ENCODE measurements around the gene SLC2A11.
"Not testable (repeated sequence)": the region's sequence is repeated elsewhere in the genome, so short reads cannot be mapped to it uniquely, and the experiment has no call there.

Gene SLC2A11

DNA sequence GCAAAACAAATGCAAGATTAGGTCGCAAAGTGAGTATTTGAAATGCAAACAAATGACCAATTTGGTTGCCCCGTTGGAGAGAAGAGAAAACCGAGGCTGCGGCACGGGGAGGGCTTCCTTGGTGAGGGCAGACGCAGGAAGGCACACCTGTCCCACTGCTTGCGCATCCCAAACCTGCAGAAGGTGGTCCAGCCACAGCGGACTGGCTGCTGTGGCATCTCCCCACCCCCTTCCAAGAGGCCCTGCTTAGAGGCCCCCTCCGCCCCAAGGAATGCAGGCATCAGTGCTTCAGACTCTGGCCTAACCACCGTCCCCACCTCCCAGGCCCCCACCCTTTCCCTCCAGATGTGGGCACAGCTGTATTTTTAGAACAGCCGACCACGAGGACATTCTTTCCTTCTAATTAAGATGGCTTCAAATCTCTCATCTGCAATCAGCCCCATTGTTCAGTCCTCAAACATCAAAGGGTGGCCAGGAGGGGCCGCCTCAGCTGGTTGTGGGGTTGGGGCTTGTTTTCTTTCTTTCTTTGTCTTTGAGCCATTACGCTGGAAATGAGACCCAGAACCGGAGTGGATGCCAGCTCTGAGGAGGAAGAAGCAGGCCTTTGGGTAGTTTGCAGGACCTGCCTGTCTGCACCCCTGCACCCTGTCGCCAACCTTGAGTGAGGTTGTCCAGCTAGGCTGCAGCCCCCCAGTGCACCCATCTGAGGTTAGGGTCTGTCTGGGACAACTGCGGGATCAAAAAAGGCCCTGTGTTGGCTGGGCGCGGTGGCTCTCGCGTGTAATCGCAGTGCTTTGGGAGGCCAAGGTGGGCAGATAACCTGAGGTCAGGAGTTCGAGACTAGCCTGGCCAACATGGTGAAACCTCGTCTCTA, 9.4 kb upstream of the SLC2A11 start:
- DNase-seq: no peak

DNA sequence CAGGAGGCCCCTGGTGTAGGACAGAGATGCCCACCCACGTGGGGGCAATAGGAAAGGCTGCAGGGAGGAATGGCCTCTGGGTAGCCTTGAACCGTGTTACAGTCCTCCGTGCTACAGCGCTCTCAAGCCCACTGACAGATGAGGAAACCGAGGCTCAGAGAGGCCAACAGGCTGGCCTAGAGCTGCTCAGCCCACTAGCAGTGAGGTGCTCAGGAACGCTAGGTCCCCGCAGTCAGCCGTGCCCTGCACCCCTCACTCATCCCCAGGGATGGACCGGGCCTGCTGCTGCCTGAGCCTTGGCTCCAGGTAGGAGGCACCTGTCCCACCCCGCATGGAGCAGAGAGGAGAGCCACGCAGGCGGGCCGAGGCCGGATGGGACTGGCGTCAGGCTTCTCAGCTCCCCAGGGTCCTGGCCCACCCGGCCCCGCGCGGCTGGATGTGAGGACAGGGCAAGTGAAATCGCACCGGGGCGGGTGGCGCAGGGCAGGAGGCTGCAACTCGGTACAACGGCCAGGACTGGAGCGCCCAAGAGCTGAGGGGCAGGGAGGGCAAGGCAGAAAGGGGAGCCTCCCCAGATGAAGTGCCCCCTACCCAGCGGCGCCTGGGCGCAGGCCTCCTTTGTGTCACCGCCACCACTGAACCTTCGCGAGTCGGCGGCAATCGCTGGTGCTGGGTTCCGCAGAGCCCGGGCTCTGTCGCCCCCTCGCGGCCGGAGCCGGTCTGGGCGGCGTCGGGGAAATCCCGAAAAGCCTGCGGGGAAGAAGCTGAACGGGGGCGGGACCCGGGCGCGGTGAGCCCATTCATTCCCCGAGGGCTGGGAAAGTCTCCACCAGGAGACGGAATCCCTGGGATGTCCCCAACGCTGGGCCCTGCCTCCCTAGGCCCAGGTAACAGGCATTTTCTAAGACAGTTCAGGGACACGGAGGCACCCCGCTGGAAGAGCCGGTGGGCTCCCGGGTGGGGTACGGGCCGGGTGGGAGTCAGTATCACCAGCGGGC, 8.4 kb upstream of the SLC2A11 start:
- DNase-seq: peak; percentile 61

DNA sequence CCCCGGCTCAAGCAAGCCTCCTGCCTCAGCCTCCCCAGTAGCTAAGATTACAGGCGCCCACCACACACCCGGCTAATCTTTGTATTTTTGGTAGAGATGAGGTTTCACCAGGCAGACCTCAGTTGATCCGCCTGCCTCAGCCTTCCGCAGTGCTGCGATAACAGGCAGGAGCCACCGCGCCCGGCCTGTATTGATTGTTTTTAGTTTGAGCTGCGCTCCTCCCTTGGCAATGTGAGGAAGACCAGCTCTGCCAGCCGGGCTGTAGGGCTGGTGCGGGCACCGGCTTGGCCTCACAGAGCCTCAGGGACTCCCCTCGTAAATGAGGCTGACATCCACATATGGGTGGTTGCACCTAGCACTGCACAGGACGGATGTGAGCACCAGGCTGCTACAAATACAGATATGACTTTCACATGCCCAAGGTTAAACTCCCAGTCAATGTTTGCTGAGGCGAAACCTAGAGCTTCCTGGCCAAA, 7.5 kb upstream of the SLC2A11 start:
- no peak for DNase-seq

DNA sequence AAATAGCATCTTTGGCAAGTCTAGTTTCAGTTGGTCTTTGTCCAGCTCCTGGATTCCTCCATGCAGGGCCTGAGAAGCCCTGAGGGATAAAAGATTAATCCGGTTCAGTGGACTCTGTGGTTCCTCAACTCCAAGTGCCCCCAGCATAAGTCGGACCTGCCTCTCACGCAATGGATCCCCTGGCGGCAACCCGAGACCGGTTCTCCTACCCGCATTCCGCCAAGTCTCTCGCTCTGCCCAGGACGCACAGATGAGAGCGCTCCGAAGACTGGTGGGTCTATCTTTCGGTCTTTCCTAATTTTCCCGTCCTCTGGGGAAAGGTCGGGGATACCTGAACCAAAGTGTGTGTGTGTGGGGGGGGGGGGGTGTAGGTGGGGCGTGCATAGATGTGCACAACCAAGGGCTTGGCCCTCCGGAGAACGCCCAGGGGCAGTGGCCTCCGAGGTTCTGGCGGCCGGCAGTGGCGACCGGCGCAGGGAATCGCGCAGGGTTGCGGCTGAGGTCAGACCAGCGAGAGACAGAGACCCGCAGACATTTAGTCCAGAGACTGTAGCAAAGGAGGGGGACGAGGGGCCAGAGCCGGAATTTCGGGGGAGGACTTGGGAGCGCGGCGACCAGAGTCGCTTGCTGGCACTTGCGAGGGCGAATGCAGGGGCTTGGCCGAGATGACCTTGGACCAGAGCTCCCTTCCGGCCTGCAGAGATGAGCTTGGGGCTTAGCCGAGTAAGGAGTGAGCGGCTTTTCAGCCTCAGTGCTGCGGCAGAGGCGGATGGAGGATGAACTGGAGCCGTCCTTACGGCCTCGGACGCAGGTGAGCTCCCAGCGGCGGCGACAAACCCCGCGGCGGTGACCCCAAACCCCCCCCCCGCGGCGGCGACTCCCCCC, 712 bp upstream of the SLC2A11 start:
- peak; percentile 44 for DNase-seq

DNA sequence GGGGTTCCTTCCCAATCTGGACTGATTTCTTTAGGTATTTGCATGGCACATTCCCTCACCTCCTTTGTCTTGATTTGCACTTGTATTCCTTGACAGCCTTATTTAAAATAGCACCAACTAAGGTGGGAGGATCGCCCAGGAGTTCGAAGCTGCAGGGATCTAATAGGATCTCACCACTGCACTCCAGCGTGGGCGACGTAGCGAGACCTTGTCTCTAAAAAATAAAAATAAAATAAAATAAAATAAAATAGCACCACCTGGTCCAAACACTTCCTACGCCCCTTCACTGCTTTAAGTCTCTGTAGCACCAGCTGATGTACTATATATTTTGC, 775 bp downstream of the SLC2A11 start:
- no peak for DNase-seq

DNA sequence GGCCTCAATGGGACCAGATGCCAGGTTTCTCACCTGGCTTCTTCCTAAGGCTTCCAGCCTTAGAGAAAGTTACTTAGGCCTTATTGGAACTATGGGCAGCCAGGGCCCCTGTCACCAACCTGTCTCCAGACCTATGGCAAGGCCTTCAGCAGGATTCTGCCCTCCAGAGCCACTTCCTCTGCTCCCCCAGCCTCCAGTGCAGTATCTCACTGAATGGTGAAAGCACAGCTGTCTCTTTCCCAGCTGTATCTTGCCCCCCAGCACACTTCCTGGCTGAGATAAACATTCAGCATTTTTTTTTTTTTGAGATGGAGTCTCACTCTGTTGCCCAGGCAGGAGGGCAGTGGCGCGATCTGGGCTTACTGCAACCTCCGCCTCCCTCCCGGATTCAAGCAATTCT, 1.5 kb downstream of the SLC2A11 start:
- DNase-seq: no peak

DNA sequence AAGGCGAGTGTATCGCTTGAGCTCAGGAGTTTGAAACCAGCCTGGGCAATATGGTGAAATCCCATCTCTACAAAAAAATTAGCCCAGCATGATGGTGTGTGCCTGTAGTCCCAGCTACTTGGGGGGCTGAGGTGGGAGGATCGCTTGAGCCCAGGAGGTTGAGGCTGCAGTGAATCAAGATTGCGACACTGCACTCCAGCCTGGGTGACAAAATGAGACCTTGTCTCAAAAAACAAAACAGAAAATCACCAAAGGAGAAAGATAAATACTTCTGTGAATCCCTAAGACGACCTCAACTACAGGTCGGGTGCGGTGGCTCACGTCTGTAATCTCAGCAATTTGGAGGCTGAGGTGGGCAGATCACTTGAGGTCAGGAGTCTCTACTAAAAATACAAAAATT, 2.5 kb downstream of the SLC2A11 start:
- DNase-seq: not testable (repeated sequence)

DNA sequence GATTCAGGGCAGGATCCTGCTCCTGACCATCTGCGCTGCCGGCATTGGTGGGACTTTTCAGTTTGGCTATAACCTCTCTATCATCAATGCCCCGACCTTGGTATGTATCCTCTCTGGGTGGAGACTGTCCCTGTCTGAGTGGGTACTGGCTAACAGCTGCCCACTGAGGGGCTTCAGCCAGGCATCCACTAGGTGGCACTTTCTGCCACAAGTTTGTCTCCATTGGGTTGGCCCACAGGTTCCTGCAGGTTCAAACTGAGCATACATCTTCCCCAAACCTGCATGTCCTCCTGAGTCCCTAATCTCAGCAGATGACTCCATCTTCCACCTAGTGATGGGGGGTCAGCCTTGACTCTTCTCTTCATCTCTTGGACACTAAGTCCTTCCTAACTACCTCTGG, 4.4 kb downstream of the SLC2A11 start:
- peak; percentile 24 for DNase-seq

DNA sequence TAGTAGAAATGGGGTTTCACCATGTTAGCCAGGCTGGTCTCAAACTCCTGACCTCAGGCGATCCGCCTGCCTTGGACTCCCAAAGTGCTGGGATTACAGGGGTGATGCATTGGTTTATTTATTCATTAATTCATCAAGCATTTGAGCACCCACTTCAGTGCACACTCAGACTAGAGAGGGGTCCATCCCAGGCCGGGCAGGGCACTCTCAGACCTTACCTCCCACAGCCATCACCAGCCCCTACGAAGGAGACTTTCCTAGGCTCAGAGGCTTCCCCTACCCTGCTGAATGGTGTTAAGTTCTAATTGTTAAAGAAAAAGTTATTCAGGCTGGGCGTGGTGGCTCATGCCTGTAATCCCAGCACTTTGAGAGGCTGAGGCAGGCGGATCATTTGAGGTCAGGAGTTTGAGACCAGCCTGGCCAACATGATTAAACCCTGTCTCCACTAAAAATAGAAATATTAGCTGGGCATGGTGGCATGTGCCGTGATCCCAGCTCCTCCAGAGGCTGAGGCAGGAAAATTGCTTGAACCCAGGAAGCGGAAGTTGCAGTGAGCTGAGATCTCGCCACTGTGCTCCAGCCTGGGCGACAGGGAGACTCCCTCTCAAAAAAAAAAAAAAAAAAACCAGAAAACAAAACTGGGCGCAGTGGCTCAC, 7.0 kb downstream of the SLC2A11 start:
- DNase-seq: not testable (repeated sequence)

DNA sequence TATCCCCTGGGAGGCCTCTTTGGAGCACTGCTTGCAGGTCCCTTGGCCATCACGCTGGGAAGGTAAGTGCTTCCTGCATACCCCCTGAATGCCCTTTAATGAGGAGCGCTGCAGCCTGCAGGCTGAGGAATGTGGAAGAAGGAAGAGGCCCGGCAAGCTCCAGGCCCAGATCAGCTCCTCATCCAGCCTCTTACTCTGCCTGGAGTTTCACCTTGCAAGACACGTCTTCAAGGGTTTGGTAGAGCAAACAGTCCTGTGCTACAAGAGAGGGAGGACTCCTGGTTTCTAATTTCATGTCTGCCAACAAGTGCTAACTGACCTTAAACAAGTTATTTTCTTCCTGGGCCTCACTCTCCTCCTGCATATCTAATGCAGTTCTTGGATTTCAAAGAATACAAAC, 10.9 kb downstream of the SLC2A11 start:
- DNase-seq: no peak

DNA sequence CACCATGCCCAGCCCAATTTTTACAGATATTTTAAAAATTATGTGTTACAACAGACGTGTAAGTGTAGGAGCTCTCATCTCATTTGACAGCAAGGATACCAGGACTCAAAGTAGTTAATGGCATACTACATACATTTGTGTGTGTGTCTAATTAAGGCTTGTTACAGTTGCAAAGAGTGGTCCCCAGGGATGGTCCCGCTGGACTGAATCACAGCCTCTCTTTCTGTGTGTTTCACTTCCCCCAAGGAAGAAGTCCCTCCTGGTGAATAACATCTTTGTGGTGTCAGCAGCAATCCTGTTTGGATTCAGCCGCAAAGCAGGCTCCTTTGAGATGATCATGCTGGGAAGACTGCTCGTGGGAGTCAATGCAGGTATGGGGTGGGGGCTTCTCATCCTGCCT, 17.2 kb downstream of the SLC2A11 start:
- DNase-seq: no peak

DNA sequence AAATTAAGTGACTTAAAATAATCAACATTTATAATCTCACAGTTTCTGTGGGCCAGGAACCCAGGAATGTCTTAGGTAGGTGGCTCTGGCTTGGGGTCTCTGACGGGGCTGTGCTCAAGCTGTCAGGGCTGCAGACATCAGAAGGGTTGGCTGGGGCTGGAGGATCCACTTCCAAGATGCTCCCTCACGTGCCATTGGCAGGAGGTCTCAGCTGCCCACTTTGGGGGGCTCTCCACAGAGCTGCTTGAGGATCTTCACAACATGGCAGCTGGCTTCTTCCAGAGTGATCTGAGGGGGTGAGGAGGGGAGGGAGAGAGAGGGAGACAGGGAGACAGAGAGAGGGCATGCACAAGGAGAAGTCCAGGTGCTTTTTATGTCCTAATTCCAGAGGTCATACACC, 18.1 kb downstream of the SLC2A11 start:
- no peak for DNase-seq

DNA sequence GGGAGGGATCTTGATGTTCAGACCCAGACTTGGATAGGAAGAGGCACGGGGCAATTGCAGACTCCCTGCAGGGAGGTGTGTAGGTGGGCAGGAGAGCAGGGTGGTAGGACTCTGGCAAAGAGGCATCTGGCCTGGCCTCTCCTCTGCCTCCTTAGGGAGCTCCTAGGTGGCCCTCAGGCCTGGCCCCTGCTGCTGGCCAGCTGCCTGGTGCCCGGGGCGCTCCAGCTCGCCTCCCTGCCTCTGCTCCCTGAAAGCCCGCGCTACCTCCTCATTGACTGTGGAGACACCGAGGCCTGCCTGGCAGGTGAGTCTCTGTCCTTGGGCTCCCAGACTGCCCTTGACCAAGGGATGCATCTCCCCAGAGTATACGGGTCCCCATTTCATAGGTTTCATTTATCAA, 19.9 kb downstream of the SLC2A11 start:
- DNase-seq: no peak

DNA sequence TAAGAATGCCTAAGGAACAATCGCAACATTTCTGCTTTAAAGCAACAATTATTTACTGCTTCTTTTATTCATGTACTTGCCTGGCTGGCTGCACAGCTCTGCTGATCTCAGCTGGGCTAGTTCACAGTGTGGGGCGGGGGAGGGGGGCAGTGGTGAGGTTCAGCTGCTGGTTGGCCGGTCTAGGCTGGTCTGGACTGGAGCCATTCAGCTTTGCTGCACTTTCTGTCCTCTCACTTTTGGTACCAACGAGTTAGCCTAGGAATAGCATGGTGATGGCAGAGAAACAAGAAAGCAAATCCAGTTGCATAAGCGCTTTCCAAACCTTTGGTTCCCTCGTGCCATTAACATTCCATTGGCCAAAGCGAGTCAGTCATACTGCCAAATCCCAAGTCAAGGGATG, 20.5 kb downstream of the SLC2A11 start:
- no peak for DNase-seq

DNA sequence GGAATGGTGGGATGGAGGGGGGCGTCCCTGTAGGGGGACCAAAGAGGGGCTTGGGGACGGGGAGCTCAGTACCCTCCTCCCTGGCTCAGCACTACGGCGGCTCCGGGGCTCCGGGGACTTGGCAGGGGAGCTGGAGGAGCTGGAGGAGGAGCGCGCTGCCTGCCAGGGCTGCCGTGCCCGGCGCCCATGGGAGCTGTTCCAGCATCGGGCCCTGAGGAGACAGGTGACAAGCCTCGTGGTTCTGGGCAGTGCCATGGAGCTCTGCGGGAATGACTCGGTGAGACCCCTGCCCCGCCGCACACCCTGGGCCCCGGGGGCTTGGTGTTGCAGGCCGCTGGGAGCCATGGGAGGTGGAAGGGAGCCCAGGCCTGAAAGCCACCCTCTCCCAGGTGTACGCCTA, 24.7 kb downstream of the SLC2A11 start:
- no peak for DNase-seq

DNA sequence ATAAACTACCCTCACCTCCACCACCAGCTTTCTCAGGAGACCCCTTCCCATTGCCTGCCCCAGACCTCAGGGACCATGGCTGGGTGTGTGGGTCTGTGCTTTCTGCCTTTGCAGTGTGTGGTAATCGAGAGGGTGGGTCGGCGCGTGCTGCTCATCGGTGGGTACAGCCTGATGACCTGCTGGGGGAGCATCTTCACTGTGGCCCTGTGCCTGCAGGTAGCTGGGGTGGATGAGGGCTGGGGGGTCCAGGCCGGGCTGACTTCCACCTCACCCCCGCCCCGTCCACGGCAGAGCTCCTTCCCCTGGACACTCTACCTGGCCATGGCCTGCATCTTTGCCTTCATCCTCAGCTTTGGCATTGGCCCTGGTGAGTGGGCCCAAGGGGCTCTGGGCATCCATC, 26.0 kb downstream of the SLC2A11 start:
- DNase-seq: no peak

DNA sequence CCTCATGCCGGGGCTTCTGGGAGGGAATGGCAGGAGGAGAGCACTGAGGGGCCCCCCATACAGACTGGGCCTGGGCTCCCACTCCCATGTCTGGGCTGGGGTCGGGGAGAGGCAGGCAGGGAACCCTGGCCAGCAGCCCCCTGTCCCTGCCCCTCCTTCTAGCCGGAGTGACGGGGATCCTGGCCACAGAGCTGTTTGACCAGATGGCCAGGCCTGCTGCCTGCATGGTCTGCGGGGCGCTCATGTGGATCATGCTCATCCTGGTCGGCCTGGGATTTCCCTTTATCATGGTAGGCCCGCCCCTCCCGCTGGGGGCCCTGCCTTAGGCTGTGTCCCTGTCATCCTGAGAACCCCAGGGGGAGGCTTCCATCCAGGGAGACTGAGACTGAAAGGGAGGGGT, 26.5 kb downstream of the SLC2A11 start:
- no peak for DNase-seq

DNA sequence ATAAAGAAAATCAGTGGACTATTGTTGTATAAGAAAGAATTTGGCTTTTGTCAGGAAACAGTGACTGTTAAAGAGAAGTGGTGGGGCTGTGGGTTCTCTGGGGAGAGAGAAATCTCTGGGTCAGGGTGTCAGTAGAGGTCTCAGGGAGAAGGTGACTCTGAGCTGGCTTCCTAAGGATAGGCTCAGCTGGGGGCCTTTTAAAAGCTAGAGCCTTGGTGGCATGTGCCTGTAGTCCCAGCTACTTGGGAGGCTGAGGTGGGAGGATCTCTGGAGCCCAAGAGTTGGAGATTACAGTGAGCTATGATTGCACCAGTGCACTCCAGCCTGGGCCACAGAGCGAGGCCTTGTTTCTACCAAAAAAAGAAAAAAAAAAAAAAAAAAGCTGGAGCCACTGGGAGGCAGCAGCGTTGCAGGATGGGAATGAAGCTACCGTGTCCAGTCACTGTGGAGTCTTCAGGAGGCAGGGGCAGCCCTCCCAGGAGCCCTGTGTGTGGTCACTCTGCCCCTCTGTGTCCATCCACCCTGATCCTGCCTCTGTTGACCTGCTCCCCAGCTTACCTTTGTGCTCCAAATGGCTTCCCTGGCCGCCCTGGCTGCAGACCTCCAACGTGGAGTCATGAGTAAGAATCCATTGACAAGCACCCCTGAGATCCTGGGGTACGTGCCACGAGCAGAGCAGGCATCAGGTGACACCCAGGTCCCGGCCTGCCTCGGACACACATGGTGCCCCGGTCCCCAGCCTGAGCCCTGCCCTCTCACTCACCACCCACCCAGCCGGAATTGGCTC, 31.1 kb downstream of the SLC2A11 start:
- no peak for DNase-seq

DNA sequence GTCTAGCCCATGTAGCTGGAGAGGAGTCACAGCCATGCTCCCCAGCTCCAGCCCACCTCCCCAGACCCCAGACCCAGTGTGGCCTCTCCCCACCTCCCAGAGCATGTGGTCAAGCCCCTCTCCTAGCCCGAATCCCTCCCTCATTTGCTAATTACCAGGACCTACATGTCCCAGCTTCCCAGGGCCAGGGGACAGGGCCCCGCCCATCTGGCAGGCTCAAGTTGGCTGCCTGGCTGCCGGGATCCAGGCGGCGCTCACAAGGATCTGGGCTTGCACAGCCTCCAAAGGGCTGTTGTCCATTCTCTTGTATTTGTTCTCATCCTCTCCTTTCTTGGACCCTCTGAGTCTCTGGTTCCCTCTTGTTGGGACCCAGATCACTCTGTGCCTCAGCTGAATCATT, 31.9 kb downstream of the SLC2A11 start:
- DNase-seq: no peak

DNA sequence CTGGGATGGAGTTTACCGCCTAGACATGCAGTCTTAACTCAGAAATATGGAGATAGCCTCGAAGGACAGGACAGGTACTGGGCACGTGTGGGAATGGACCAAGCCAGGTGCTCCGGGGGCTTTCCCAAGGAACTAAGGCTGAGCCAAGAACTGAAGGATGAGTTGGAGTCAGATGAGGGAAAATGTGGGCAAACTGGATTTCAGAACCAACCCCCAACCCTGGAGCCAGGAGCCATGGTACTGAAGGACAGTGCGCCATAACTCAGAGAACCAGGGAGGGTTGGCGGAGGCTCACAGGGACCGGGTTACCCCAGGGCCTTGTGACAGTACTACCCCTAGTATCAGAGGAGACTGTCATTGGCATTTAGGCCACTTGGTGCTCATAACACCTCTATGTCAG, 34.1 kb downstream of the SLC2A11 start:
- no peak for DNase-seq

DNA sequence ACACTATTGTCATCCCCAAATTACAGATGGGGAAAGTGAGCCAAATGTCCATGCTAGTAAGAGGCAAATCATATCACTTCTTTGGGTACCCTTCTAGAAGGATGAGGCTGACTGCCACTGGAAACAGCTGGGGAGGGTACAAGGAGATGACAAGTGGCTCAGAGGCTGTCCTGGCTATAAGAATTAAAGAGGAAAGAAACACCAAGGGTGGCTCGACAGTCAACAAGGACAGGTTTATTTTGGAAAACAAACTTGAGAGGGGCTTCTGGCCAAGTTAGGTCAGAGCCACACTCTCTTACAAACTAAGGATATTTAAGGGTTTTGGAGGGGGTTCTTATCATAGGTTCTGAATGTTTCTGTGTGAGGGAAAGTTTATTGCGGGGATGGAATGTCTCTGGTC, 34.5 kb downstream of the SLC2A11 start:
- no peak for DNase-seq
